Mammary epithelial cell (primary cell): ENCODE data around the gene NCAPD3.

Experiments
- CTCF ChIP-seq, 2 donors: IDR thresholded peaks in 1 of 2; conservative IDR thresholded peaks in 1 of 2; 2 replicates each; pipeline ENCODE4 v1.5.1; 2011 to 2012; ENCODE audit warnings: inconsistent platforms in 2 of 2, low read length in 2 of 2, mild to moderate bottlenecking in 2 of 2, control low read depth in 1 of 2, low read depth in 1 of 2; ENCODE audit not compliant: insufficient read depth in 1 of 2; ENCODE audit errors: extremely low read depth in 1 of 2
- EZH2 ChIP-seq: IDR thresholded peaks from 2 replicates; pipeline ENCODE4 v1.6.1; 2012; ENCODE audit warnings: low read length, inconsistent platforms, borderline replicate concordance

GRCh38 chr11:134228625-134229024, 4.9 kb upstream of the NCAPD3 start:
- no peak for TF ChIP-seq CTCF (conservative IDR thresholded peaks at IDR 0.05 in 1 of 2, IDR thresholded peaks at IDR 0.05 in 1 of 2; ENCODE audit: extremely low read depth in 1 of 2, insufficient read depth in 1 of 2, low read depth in 1 of 2, low read length in 2 of 2)
- no peak for TF ChIP-seq EZH2
